ENCODE data around the gene DOCK6. TPM values are rescaled to one million over a fixed set of nuclear protein-coding genes. Genes with fewer than 3 reads are reported as not detected.
"Not testable (repeated sequence)": the region's sequence is repeated elsewhere in the genome, so short reads cannot be mapped to it uniquely, and the experiment has no call there.

DOCK6 gene
- total RNA-seq, 4 donors from 2014 or later = 63.4 to 102 (median 65.6) TPM

- intact Hi-C loops (cut with DNase I; ENCODE audit: low total_unique reads) = no loop called here
- DNase-seq (ENCODE audit: low spot score in 2 of 2) = no peak
- no peak overlapping the region for H3K4me3 ChIP-seq (ENCODE audit: low read depth, poor library complexity, severe bottlenecking)
- WGBS, 2 donors = 61 to 70% methylated on average over 7 of the region's 7 CpGs
- TF ChIP-seq CTCF (IDR thresholded peaks at IDR 0.05) (no peak), POLR2A (IDR thresholded peaks at IDR 0.05) (no peak)
These were observed 93.8 kb downstream of the DOCK6 start for GRCh38 chr19:11168568-11168967.

GRCh38 chr19:11166281-11167142 lies 95.8 kb downstream of the DOCK6 start:
- intact Hi-C loops (cut with DNase I; ENCODE audit: low total_unique reads) = no loop called here
- DNase-seq (ENCODE audit: low spot score in 2 of 2) = peak; percentile 47 to 89
- 52% methylated on average over 26 of the region's 26 CpGs for WGBS, 2 donors
- H3K4me3 ChIP-seq (ENCODE audit: low read depth, poor library complexity, severe bottlenecking) = no peak overlapping the region
- TF ChIP-seq CTCF (IDR thresholded peaks at IDR 0.05) (no peak), POLR2A (IDR thresholded peaks at IDR 0.05) (no peak)

- TF ChIP-seq POLR2A (IDR thresholded peaks at IDR 0.05) (no peak), CTCF (IDR thresholded peaks at IDR 0.05) (no peak)
- H3K4me3 ChIP-seq (ENCODE audit: low read depth, poor library complexity, severe bottlenecking) = no peak overlapping the region
- 71 to 76% methylated on average over 13 of the region's 13 CpGs for WGBS, 2 donors
- no peak for DNase-seq (ENCODE audit: low spot score in 2 of 2)
- intact Hi-C loops (cut with DNase I; ENCODE audit: low total_unique reads) = no loop called here
These were observed 96.8 kb downstream of the DOCK6 start for GRCh38 chr19:11165486-11166030.

GRCh38 chr19:11164879-11165406 lies 97.4 kb downstream of the DOCK6 start:
- DNase-seq (ENCODE audit: low spot score in 2 of 2) = peak; percentile 60 to 96
- TF ChIP-seq POLR2A (IDR thresholded peaks at IDR 0.05) = no peak
- no peak for TF ChIP-seq CTCF (IDR thresholded peaks at IDR 0.05)
- H3K4me3 ChIP-seq (ENCODE audit: low read depth, poor library complexity, severe bottlenecking) = no peak overlapping the region
- WGBS, 2 donors = 56 to 57% methylated on average over 17 of the region's 17 CpGs
- intact Hi-C loops (cut with DNase I; ENCODE audit: low total_unique reads) = no loop called here

- no peak for DNase-seq (ENCODE audit: low spot score in 2 of 2)
- H3K4me3 ChIP-seq (ENCODE audit: low read depth, poor library complexity, severe bottlenecking) = no peak overlapping the region
- WGBS, 2 donors = 69 to 74% methylated on average over 11 of the region's 11 CpGs
These were observed 98.0 kb downstream of the DOCK6 start for GRCh38 chr19:11164296-11164695.

GRCh38 chr19:11160440-11160768 lies 101.9 kb downstream of the DOCK6 start:
- intact Hi-C loops (cut with DNase I; ENCODE audit: low total_unique reads); H3K4me3 ChIP-seq (ENCODE audit: low read depth, poor library complexity, severe bottlenecking); DNase-seq (ENCODE audit: low spot score in 2 of 2): not testable (repeated sequence)
- 95 to 97% methylated on average over 2 of the region's 2 CpGs for WGBS, 2 donors

More at GRCh38 chr19:11164296-11164695, 98.0 kb downstream of the DOCK6 start:
- no peak for TF ChIP-seq POLR2A (IDR thresholded peaks at IDR 0.05)
- intact Hi-C loops (cut with DNase I; ENCODE audit: low total_unique reads) = no loop called here
